H1 (cell line): Measurements from ENCODE around the gene SPINK14. TPM values are rescaled to one million over a fixed set of nuclear protein-coding genes. Genes with fewer than 3 reads are reported as not detected.

ENCODE experiments used
- ASH2L ChIP-seq: fragments of 200-600, 300-600 bp; sonication (generic); IDR thresholded peaks from one replicate; pipeline ENCODE4 v1.7.1; 2017; ENCODE audit warnings: low read length
- EGR1 ChIP-seq: IDR thresholded peaks from 2 replicates; pipeline ENCODE4 v1.6.1; 2011; ENCODE audit warnings: low read depth, low read length, borderline replicate concordance
- FOSL1 ChIP-seq: IDR thresholded peaks from 2 replicates; pipeline ENCODE4 v1.6.1; 2011; ENCODE audit warnings: mild to moderate bottlenecking, low read depth, low read length, moderate library complexity; ENCODE audit not compliant: insufficient read depth
- SIN3A ChIP-seq, 2 experiments: IDR thresholded peaks in 1 of 2; conservative IDR thresholded peaks in 1 of 2; 2 replicates each; pipeline ENCODE4 v1.6.1; 2011 to 2012; ENCODE audit warnings: low read length in 2 of 2, improper control_type of control experiment in 1 of 2, low read depth in 1 of 2, mild to moderate bottlenecking in 1 of 2
- polyA plus RNA-seq, 7 experiments: library from polyadenylated mRNA; depleted of rRNA in 3 of 7; stranded (reverse) in 5 of 7; unstranded in 2 of 7; fragments of >200 nt in 5 of 7; fragments of 200-250 nt in 2 of 7; gene quantifications; 1 replicate in 5 of 7; 2 replicates in 1 of 7; 4 replicates in 1 of 7; pipeline versions ENCODE4 v1.2.1 to v1.2.3, GENCODE V29; 2011 to 2013; ENCODE audit warnings: missing spikeins in 2 of 7, mixed read lengths in 2 of 7
- total RNA-seq: library from RNA; stranded (reverse); fragmentation: NEBNext Ultra II Directional; extraction: Animal tissue kit (Norgen Biotek cat#: 25700); gene quantifications from 2 replicates; pipeline ENCODE4 v1.2.1, GENCODE V29; 2021

Gene SPINK14
- total and polyA plus RNA-seq, 2 of the 8 experiments (the other 6 are each of a cell fraction or from before 2014, with no cell fraction given): not detected

- no peak for TF ChIP-seq SIN3A (conservative IDR thresholded peaks at IDR 0.05 in 1 of 2, IDR thresholded peaks at IDR 0.05 in 1 of 2; ENCODE audit: low read depth in 1 of 2, low read length in 2 of 2)
- TF ChIP-seq FOSL1: no peak
- TF ChIP-seq ASH2L: no peak
- no peak for TF ChIP-seq EGR1
Measured at GRCh38 chr5:148177207-148177606, 8.9 kb downstream of the SPINK14 start (continued).
